ENCODE results near the gene CIB2.

The CIB2 gene

DNA sequence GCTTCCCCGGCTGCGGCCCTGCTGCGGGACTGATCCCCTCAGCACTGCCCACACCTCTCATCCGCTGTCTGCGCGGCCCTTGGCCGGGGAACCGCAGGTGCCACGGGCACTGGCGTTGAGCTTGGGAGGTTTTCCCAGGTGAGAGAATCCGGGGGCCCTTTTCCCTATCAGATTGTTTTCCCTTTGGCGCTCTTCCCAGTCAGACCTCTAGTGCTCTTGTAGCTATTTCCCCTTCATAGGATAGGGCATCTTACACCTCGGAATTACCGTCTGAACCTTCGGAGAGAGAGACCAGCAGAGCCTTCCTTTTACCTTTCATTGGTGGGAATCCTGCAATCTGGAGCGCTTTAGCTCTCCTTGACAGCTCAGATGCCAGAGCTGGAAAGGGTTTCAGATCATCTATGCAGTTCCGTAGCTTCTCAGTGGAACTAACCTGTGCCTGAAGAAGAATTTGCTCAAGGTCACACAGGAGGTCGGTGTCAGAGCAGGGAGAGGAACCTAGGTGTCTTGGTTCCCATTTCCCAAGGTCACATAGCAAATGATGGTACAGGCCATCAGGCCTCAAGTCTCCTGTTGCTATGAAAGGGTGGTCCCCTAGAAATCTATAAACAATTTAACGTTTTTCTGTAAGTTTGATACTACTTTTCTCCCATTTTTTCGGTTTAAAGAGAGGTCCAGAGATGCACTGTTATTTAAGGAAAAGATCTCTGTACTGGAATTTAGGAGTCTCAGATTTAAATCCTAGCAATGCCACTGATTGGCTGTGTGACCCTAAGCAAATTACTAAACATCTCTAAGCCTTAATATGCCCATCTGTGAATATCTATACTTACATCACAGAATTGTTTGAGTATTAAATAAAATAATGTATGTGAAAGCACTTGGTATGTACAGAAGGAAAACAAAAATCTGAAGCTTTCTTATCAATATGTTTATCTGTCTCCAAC is 18.8 kb upstream of the CIB2 start:
- H3K4me3 ChIP-seq (ENCODE audit: low read depth, low read length), result peak overlapping the region; percentile 67

DNA sequence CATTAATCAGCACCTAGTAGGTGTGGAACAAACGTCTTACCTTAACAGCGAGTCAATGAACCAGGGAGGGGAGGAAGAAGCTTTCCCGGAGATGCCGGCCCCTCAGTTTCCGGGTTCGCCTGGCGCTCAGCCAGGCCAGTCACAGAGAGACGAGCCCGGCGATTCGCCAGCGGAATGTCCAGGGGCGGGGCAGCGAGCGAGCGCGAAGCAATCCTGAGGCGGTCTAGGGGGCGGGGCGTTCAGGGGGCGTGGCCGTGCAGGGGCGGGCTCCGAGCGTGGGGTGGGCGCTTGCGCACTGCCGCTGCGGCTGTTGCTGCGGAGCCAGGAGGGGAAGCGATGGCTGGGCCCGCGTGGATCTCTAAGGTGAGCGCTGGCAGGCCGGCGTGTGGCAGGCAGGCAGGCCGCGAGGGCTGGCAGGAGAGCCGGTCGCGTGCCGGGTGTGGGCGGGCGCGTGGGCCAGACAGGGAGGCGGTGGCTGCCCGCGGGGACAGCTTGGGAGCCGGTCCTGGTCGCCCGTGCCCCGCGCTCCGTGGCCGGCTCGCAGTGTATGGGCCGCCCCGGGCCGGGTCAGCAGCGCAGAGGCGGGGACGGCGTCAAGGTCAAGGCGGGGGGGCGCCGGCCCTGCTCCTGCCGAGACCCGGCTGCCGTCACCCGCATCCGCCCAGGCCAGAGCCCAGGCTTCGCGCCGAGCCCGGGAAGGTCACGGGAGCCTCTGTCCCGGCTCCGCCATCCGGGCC is 18.0 kb upstream of the CIB2 start, which contains the start of gene IDH3A:
IDH3A (plus strand) TSS at position 295 of the 737 bp plus-strand sequence; CDS start at position 337, 42 bp downstream.
- peak within 1 kb of the TSS; percentile 67 for H3K4me3 ChIP-seq (ENCODE audit: low read depth, low read length)

DNA sequence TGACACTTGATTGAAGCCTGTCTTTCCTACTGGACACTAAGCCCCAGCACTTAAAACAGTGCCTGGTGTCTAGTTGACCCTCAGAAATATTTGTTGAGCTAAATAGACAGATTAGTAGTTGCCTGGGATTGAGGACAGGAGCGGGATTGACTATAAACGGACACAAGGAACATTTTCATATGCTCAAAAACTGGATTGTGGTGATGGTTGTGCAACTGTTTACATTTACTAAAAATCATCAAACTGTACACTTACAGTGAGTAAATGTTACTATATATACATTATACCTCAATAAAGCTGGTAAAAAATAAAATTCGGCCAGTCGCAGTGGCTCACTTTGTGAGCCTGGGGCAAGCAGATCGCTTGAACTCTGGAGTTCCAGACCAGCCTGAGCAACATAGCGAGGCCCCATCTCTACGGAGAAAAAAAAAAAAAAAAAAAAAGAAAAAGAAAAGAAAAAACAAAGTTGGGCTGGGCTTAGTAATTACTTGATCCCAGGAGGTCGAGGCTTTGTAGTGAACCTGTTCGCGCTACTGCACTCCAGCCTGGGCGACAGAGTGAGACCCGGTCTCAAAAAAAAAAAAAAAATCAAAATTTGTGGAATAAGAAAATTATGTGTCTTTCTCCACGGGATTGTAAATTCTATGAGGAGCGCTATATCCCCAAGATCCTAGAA is 17.3 kb upstream of the CIB2 start:
- peak overlapping the region; percentile 61 for H3K4me3 ChIP-seq (ENCODE audit: low read depth, low read length)

DNA sequence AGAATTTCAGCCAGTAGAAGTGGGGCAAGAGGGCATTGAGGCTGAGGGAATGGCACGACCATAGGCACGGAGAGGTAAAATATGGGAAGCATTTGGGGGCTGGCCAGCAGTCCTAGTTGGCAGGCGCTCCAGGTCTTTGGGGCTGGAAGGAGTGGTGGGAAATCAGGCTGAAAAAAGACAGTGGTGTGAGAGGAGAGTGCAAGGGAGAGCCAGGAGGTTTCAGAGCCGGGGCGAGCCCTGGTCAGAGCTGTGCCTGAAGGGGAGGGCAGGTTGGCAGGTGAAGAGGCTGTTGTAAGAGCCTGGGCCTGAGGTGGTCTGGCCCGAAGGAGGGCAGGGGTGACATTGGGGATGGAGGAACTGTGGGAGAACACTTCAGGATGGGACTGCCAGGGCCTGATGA is 16.3 kb upstream of the CIB2 start:
- H3K4me3 ChIP-seq (ENCODE audit: low read depth, low read length), result no peak overlapping the region

DNA sequence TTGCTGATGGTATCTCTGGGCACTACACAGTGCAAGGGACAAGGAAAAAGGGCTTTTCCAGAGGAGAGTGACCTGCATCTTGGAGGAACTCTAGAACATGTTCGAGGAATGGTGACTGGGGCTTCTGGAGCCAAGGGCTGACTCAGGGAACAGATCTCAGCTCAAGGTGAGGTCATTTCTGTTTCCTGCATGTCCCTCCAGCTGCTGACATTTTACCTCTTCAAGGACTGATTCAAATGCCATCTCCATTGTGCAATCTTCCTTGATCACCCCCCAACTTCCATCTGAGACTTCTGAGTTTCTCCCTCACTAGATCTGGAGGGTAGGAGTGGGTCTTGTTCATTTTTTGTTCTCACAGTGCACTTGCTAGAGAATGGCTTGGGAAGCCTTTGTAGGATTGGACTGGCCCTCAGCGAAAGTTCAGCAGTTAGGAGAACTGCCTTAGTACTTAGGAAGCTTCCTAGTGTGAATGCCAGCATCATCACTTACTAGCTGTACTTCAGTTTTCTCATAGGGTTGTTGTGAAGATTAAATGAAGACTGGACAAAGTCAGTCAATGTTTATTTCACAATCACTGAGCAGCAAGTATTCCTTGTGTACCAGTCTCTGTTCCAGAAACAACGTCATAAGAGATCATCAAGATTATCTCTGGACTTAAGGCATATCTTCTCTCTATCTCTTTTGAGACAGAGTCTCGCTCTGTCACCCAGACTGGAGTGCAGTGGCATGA is 15.3 kb upstream of the CIB2 start:
- H3K4me3 ChIP-seq (ENCODE audit: low read depth, low read length), result no peak overlapping the region

DNA sequence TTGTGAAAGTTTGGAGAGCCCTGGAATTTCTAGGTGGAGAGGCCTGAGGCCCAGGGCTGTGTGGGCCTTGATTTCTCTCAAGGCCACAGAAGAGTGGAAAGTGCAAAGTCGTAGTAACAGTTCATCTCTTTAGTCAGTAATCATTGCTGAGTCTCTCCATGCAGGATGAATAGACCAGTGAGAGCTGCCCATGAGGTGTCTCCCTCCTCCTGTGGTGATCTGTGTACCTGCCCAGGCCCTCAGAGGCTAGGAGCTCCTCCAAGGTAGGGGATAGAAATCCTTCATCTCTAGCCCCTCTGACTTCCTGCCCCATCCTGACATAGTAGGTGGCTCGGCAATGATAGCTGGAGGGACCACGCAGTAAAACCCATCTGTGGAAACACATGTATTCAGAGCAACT is 11.1 kb upstream of the CIB2 start:
- H3K4me3 ChIP-seq (ENCODE audit: low read depth, low read length), result no peak overlapping the region

DNA sequence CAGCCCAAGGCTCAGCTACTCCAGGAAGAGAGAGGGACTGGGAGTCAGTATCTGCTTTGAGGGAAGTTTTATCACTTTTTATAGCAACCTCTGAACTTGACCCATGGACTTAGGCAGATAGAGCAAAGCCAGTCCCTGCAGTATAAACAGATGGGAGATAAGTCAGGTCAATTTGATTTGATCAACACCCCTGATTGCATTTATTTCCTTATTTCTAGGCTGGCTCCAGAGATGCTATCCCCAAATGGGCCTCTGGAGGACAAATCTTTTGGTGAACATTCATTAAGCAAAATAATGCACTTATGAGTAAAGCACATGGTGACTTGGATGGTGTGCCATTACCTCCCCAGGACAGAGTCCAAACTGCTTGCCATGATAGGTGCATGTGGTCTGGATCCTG is 9.0 kb upstream of the CIB2 start:
- H3K4me3 ChIP-seq (ENCODE audit: low read depth, low read length), result no peak overlapping the region

DNA sequence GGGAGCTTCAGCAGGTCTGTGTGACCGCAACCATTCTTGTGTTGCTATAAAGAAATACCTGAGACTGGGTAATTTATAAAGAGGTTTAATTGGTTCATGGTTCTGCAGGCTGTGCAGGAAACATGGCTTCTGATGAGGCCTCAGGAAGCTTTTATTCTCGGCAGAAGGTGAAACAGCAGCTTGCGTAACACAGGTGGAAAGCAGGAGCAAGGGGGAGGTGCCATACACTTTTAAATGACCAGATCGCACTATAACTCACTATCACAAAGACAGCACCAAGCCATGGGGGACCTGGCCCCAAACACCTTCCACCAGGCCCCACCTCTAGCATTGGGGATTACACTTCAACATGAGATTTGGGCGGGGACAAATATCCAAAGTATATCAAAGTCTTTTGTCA is 8.3 kb upstream of the CIB2 start:
- H3K4me3 ChIP-seq (ENCODE audit: low read depth, low read length), result no peak overlapping the region

DNA sequence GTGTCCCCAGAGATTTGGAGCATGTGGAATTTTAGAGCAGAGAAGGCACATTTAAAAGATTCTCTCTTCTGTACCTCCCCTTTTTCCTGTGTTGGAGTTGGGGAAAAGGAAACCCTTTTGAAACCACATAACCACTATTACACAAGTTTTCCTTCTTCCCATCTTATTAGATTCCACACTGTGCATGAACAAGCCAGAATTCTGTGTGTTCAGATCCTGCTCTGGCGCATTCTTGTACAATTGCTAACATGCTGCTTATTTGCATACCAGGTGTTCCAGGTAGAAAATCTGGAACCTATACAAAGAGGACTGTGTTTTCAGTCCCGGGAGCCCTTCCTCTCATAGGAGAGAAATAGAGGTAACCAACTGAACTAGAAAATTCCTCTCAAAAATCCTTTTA is 2.6 kb upstream of the CIB2 start:
- H3K4me3 ChIP-seq (ENCODE audit: low read depth, low read length), result no peak overlapping the region

DNA sequence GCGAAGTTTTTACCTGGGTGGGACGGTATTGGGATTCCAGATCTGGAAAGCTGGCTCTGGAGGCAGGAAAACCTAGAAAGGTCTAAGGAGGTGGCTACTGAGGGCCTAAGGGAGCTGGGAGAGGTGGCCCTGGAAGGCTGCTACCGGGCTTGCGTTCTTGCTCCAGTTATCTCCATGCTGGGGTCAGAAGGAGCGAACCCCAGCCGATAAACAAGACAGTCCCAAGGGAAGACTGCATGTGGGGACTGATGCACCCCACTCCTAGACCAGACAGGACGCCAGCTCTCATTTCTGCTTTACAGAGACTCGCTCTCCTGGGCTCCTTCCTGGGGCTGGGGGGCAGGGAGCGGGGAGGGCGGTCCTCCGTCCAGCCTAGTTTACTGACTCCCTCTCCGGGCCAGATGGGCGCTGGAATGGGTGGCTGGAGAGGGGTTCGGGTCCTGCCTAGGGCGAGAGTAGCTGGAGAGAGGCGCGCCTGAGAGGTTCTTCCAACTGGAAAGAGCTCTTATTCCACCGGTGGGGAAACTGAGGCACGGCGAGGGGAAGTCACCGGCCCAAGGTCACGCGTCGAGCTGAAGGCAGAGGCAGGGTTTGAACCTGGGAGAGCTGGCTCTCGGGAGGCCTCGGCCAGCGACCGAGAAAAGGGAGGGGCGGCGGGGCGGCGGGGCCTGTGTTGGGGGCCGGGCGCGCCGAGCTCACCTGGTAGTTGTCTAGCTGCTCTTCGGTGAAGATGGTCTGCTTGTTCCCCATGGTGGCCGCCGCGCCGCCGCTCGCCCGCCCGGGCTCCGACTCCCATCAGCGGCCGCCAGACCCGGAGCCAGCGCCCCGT is 565 bp downstream of the CIB2 start:
- peak overlapping the region; percentile 78 for H3K4me3 ChIP-seq (ENCODE audit: low read depth, low read length)

DNA sequence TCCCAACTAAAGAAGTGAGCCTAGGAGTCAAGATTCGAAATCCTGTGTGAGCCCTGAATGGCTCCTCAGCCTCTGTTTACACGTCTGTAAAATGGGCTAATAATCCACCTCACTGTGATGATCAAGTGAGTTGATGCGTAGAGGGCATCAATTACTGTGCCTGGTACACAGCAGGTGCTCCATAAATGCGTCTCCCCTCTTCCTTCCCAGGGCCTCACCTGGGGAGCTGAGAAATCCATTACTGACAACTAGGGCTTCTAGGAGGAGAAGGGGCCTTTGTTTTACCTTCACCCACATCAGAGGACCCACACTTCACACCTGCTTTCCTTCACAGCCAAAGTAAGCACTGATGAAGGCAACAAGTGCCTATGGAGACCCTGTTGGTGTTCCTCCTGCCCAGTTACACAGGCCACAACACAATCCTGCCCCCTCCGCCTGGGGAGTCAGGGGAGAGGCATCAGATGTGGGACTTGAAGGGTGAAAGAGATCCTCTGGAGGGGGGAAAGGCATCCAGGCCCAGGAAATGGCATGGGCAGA is 1.4 kb downstream of the CIB2 start:
- H3K4me3 ChIP-seq (ENCODE audit: low read depth, low read length), result no peak overlapping the region

DNA sequence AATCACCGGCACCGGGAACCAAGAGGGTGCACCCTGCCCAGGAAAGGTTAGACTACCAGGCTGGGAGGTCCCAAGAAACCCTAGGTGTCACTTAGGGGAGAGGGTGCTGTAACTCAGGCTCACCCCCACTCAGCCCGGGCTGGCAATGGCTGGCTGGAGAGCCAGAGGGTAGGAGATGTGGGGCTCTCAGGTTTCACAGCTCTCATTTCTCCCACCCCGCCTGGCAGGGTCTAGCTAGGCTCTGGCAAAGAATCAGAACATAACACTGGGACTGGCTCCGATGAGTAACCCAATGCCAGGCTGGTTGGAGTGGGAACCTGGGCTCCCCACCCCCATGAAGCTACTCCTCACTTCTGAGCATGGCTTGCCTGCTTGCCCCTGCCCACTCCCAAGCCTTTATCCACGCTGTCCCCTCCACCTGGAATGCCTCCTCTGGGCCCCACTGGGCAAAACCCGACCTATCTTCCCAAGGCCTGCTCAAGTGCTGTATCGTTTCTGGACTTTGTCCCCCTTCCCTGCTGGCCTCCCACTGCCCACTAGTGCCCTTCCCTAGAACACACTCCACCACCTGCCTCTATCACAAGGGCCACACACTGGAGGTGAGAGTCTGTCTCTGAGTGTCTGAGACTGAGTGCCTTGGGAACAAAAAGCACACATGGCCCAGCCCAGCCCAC is 2.0 kb downstream of the CIB2 start:
- H3K4me3 ChIP-seq (ENCODE audit: low read depth, low read length), result no peak overlapping the region

DNA sequence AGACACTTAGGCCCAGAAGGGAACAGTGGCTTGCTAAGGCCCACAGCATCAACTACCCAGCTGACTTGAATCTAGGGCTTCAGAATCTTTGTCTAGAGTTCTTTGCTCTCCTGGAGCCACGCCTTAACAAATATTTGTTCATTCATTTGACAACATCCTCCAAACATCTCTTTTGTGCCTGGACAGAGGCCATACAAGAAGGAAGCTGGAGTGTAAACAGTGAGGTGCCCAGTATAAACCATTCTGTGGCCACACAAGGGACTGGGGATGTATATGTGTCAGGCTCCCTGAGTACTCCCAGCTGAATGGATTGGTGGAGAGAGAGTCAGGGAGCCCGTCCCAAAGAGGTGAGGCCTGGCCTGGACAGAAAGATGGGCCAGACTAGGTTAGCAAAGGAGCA is 3.4 kb downstream of the CIB2 start:
- H3K4me3 ChIP-seq (ENCODE audit: low read depth, low read length), result no peak overlapping the region

DNA sequence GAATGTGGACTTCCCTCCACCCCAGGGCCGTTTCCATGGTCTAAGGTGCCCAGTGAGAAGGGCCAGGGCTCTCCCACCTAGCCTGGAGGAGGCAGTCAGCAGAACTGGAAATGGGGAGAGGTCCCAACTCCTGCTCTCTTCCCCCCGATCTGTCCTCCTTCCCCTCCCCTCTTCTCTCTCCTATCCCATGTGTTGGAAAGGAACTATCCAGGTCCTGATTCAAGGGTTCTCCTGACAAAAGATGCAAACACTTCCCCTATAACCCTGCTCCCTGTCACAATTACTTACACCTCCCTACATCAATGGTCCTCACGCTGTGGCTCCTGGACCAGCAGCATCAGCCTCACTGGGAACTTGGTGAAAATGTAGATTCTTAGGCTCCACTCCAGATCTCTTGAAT is 6.0 kb downstream of the CIB2 start:
- H3K4me3 ChIP-seq (ENCODE audit: low read depth, low read length), result no peak overlapping the region

DNA sequence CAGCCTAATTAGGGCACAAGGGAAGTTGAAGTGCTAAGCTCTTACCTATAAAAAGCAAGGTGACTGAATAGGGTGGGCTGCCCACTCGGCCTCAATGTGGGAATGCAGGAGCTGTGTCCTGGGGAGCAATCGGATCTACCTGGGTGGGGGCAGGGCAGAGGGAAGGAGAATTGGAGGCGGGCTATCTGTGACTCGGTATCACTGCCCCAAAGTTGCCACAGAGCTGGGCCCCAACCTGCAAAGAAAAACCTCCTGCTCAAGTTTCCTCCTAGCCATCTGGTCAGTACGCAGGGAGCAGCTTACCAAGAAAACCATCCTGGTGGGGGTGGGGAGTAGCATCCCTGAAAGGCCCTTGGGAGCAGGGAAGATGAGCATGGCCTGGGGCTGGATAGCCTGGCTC is 10.7 kb downstream of the CIB2 start:
- no peak overlapping the region for H3K4me3 ChIP-seq (ENCODE audit: low read depth, low read length)

DNA sequence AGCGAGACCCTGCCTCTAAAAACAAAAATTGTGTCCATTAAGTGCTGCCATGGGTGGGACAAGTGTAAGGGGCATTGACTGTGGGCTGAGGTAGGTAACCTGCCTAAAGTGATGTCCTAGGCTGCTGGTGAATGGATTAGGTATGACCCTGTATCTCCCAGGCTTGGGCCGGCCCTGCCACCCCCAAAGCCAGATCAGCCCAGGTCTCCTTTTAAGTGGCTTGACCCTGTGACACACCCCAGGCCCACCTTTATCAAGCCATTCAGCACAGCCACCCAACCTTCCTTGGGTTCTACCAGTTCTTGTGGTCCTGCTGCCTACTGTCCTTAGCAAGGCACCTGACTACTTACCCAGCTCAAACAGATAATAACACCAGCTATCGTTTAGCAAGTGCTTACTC is 18.7 kb downstream of the CIB2 start:
- H3K4me3 ChIP-seq (ENCODE audit: low read depth, low read length), result no peak overlapping the region

DNA sequence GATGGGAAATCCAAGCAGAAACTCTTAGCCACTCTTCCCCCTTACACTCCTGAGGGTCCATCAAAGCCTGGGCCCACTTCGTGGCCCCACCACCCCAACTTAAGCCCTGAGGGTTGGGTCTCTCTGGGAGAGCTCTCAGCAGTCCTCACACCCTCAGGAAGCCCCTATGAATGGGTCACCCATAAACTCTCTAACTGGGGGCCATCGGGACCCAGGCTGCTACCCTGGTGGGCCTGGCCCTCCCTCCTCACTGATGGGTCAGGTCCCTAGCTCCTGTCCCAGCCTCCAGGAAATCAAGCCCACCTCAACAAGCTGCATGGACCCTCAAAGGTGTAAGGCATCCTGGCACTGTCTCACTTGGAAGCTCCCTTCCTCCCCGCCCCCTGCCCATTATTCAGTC is 19.5 kb downstream of the CIB2 start:
- no peak overlapping the region for H3K4me3 ChIP-seq (ENCODE audit: low read depth, low read length)

DNA sequence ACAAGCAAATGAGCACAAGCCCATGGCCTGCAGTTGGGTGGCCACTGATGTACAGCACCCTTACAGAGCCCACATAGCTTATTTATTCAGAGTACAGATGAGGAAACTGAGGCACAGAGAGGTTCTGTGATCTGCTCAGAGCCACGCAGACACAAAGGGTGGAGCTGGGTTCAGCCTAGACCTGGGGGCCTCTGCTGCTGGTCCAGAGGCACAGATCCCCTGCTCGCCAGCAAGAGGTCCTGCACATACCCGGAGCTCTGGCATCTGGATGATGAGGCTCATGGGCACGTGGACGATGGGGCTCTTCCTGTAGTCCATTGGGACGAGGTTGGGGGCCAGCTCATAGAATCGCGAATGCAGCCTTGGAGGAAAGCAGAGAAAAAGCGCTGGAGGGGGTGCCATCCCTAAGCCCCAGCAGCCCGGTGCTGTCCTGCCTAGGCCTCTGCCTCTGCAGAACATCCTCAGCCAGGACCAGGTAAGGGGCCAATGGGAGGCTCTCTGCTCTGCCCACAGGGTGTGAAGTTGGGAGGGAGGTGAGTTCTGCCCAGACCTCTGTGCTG is 20.2 kb downstream of the CIB2 start:
- no peak overlapping the region for H3K4me3 ChIP-seq (ENCODE audit: low read depth, low read length)

DNA sequence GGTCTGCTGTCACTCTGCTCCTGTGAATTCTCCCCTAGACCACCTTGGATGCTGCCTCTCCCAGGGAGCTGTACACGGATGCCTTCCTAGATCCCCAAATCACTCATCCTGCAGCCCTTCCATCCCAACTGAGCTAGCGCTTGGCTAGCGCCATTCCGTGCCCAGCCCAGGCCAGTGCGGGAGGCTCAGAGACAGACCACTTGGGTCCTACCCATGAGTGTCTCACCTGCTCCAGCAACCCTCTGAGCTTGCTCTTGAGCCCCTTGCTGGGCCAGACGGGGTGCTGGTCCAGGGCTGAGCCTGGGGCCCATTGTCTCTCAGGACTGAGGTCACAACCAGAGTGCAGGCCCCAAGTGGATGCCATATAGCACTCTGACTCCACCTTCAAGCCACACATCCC is 21.1 kb downstream of the CIB2 start:
- no peak overlapping the region for H3K4me3 ChIP-seq (ENCODE audit: low read depth, low read length)

All from iPS-11a (cell line).